ENCODE data around the gene TM9SF3.

TM9SF3 gene

GRCh38 chr10:96501985-96502384, 84.8 kb downstream of the TM9SF3 start:
- in situ Hi-C loops (cut with HindIII; ENCODE audit: low pct_ligation_motif_present, low sequenced_read_pairs) = no loop called here
- DNase-seq = no peak
- Histone ChIP-seq H3K4me3 (ENCODE audit: low read depth, low read length) (no peak overlapping the region), H3K27me3 (replicated peaks) (no peaks in the 10 kb centered on the region), H3K27ac (no peak overlapping the region), H3K36me3 (replicated peaks) (no peaks in the 10 kb centered on the region)
- TF ChIP-seq, protein P1, sequence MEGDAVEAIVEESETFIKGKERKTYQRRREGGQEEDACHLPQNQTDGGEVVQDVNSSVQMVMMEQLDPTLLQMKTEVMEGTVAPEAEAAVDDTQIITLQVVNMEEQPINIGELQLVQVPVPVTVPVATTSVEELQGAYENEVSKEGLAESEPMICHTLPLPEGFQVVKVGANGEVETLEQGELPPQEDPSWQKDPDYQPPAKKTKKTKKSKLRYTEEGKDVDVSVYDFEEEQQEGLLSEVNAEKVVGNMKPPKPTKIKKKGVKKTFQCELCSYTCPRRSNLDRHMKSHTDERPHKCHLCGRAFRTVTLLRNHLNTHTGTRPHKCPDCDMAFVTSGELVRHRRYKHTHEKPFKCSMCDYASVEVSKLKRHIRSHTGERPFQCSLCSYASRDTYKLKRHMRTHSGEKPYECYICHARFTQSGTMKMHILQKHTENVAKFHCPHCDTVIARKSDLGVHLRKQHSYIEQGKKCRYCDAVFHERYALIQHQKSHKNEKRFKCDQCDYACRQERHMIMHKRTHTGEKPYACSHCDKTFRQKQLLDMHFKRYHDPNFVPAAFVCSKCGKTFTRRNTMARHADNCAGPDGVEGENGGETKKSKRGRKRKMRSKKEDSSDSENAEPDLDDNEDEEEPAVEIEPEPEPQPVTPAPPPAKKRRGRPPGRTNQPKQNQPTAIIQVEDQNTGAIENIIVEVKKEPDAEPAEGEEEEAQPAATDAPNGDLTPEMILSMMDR (IDR thresholded peaks at IDR 0.05; ENCODE audit: low read depth, low read length, missing control alignments) = no peak

DNA sequence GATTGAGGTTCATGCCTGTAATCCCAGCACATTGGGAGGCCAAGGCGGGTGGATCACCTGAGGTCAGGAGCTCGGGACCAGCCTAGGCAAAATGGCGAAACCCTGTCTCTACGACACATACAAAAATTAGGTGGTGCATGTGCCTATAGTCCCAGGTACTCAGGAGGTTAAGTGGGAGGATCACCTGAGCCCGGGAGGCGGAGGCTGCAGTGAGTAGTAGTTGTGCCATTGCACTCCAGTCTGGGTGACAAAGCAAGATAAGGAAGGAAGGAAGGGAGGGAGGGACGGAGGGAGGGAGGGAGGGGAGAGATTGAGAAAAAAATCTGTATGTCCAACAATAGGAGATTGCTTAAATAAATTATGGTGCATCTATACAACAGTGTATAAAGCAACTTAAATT, 86.3 kb downstream of the TM9SF3 start:
- no peaks in the 10 kb centered on the region for H3K27me3 ChIP-seq (replicated peaks)
- H3K27ac ChIP-seq = no peak overlapping the region
- no peaks in the 10 kb centered on the region for H3K36me3 ChIP-seq (replicated peaks)
- in situ Hi-C loops (cut with HindIII; ENCODE audit: low pct_ligation_motif_present, low sequenced_read_pairs) = no loop called here
- no peak for DNase-seq
- H3K4me3 ChIP-seq (ENCODE audit: low read depth, low read length) = no peak overlapping the region
- TF ChIP-seq, protein P1 (IDR thresholded peaks at IDR 0.05; ENCODE audit: low read depth, low read length, missing control alignments) = no peak

GRCh38 chr10:96500050-96500449, 86.8 kb downstream of the TM9SF3 start:
- H3K4me3 ChIP-seq (ENCODE audit: low read depth, low read length) = no peak overlapping the region
- no peaks in the 10 kb centered on the region for H3K27me3 ChIP-seq (replicated peaks)
- in situ Hi-C loops (cut with HindIII; ENCODE audit: low pct_ligation_motif_present, low sequenced_read_pairs) = no loop called here
- no peaks in the 10 kb centered on the region for H3K36me3 ChIP-seq (replicated peaks)
- TF ChIP-seq, protein P1 (IDR thresholded peaks at IDR 0.05; ENCODE audit: low read depth, low read length, missing control alignments) = no peak
- no peak overlapping the region for H3K27ac ChIP-seq
- no peak for DNase-seq

GRCh38 chr10:96497391-96497790, 89.4 kb downstream of the TM9SF3 start:
- Histone ChIP-seq H3K27ac (no peak overlapping the region), H3K36me3 (replicated peaks) (no peaks in the 10 kb centered on the region), H3K4me3 (ENCODE audit: low read depth, low read length) (no peak overlapping the region), H3K27me3 (replicated peaks) (no peaks in the 10 kb centered on the region)
- TF ChIP-seq, protein P1 (IDR thresholded peaks at IDR 0.05; ENCODE audit: low read depth, low read length, missing control alignments) = no peak
- no peak for DNase-seq
- in situ Hi-C loops (cut with HindIII; ENCODE audit: low pct_ligation_motif_present, low sequenced_read_pairs) = no loop called here

DNA sequence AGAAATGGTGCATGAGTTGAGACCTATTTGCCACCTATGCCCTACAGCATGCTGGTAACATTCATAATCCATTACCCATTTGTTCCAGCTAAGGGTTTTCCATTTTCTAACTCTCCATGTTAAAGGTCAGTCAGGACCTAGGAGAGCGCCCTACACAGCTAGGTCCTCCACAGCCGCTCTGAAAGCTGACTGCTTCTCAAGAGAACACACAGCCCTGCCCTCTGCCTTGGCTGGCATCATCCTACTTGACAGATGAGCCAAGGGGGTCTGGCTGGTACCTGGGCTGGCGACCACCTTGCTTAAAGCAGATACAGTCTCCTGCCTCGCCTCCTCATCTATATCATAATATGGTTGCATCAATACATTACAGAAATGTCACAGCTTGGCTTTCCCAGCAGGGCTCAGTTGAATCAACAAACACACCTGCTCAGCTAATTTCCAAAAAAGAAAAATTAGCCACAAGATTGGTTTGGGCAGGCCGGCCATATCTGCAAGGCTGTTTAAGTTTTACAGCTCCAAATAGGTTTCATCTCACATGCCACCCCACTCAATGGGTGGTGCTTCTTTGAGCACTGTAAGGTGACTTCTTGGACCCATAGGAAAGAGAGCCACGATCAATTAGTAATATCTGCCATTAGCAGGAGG, 90.4 kb downstream of the TM9SF3 start:
- H3K36me3 ChIP-seq (replicated peaks) = no peaks in the 10 kb centered on the region
- DNase-seq = no peak
- no peak overlapping the region for H3K27ac ChIP-seq
- no peak overlapping the region for H3K4me3 ChIP-seq (ENCODE audit: low read depth, low read length)
- TF ChIP-seq, protein P1 (IDR thresholded peaks at IDR 0.05; ENCODE audit: low read depth, low read length, missing control alignments) = no peak
- H3K27me3 ChIP-seq (replicated peaks) = no peaks in the 10 kb centered on the region
- in situ Hi-C loops (cut with HindIII; ENCODE audit: low pct_ligation_motif_present, low sequenced_read_pairs) = no loop called here

- no peaks in the 10 kb centered on the region for H3K27me3 ChIP-seq (replicated peaks)
- no peak overlapping the region for H3K4me3 ChIP-seq (ENCODE audit: low read depth, low read length)
- TF ChIP-seq, protein P1 (IDR thresholded peaks at IDR 0.05; ENCODE audit: low read depth, low read length, missing control alignments) = no peak
- DNase-seq = no peak
- no peak overlapping the region for H3K27ac ChIP-seq
- in situ Hi-C loops (cut with HindIII; ENCODE audit: low pct_ligation_motif_present, low sequenced_read_pairs) = no loop called here
- H3K36me3 ChIP-seq (replicated peaks) = no peaks in the 10 kb centered on the region
These were observed 91.3 kb downstream of the TM9SF3 start for GRCh38 chr10:96495544-96495943.
